HCT116 (cell line): ENCODE results near the gene RRAD. TPM values are rescaled to one million over a fixed set of nuclear protein-coding genes. Genes with fewer than 3 reads are reported as not detected.

Experiments
- ATAC-seq: fragments of 200-7000 bp; cut with Tn5 transposase; 2 replicates; pipeline ENCODE4 v1.9.1; 2020; ENCODE audit warnings: mild to moderate bottlenecking, moderate library complexity
- BruUV-seq: library from RNA; stranded (reverse); fragments of 400-500 nt; replicated peaks from 2 replicates; lab custom pipeline; 2021; lab: Mats Ljungman, UMichigan
- CTCF ChIA-PET: fragments of 300-600 bp; sonication (Branson Sonifier 250); formaldehyde crosslinking; loops from one replicate; lab custom pipeline; 2021; ENCODE audit warnings: antibody characterized with exemption; lab: Charles Lee
- POLR2A ChIA-PET: fragments of 300-600, 350-600 bp; sonication (Branson Sonifier 250); formaldehyde crosslinking; loops from one replicate; lab custom pipeline; 2021; ENCODE audit warnings: antibody characterized with exemption; lab: Charles Lee
- RAD21 ChIA-PET, 2 experiments: fragments of 300-600 bp; sonication (Branson Sonifier 250); formaldehyde crosslinking; loops; one replicate each; lab custom pipeline; 2023; ENCODE audit warnings: low total read pairs in 2 of 2; ENCODE audit not compliant: uncharacterized antibody in 2 of 2, unreplicated experiment in 2 of 2, low non-redundant PET in 1 of 2; lab: Charles Lee
- DNase-seq: peaks from one replicate; pipeline ENCODE4 v3.0.0-alpha.2; 2010; ENCODE audit warnings: low read depth, low spot score
- H2AFZ ChIP-seq: fragments of 200-600 bp; shearing (Covaris generic), sonication (generic); 2 replicates; pipeline ENCODE4 v1.6.1; 2017; ENCODE audit warnings: low read depth, mixed run types, mixed read lengths, antibody characterized with exemption, low read length; ENCODE audit not compliant: poor library complexity, severe bottlenecking
- H3K27ac ChIP-seq: 2 replicates; pipeline ENCODE4 v1.5.1; 2012; ENCODE audit warnings: low read depth, low read length
- H3K27me3 ChIP-seq: fragments of 200-600 bp; sonication (generic); 2 replicates; pipeline ENCODE4 v1.6.1; 2016; ENCODE audit warnings: mixed run types, low read length, mixed read lengths; ENCODE audit not compliant: insufficient read depth
- H3K36me3 ChIP-seq, 2 experiments: fragments of 200-500 bp in 1 of 2; fragments of 200-600 bp in 1 of 2; sonication (Bioruptor generic) in 1 of 2; sonication (generic) in 1 of 2; 2 replicates each; pipeline versions ENCODE4 v1.5.1 to v1.6.1; 2014 to 2016; ENCODE audit warnings: low read length in 2 of 2, inconsistent platforms in 1 of 2, mixed read lengths in 1 of 2, mixed run types in 1 of 2; ENCODE audit not compliant: insufficient read depth in 2 of 2, control insufficient read depth in 1 of 2
- H3K4me1 ChIP-seq, 2 experiments: fragments of 200-600 bp in 1 of 2; sonication (generic) in 1 of 2; 2 replicates each; pipeline versions ENCODE4 v1.5.1 to v1.6.1; 2012 to 2017; ENCODE audit warnings: low read length in 2 of 2, inconsistent platforms in 1 of 2, mild to moderate bottlenecking in 1 of 2, mixed read lengths in 1 of 2, mixed run types in 1 of 2, moderate library complexity in 1 of 2; ENCODE audit not compliant: insufficient read depth in 2 of 2, control insufficient read depth in 1 of 2
- H3K4me2 ChIP-seq: fragments of 200-600 bp; sonication (generic); 2 replicates; pipeline ENCODE4 v1.6.1; 2017; ENCODE audit warnings: mixed run types, low read length, mixed read lengths
- H3K4me3 ChIP-seq, 2 experiments: fragments of 200-600 bp in 1 of 2; sonication (generic) in 1 of 2; replicated peaks in 1 of 2; 2 replicates each; pipeline ENCODE4 v1.5.1; 2011 to 2016; ENCODE audit warnings: low read length in 2 of 2, control low read depth in 1 of 2, low read depth in 1 of 2, mild to moderate bottlenecking in 1 of 2, mixed read lengths in 1 of 2, mixed run types in 1 of 2
- H3K79me2 ChIP-seq: fragments of 200-600 bp; sonication (generic); 2 replicates; pipeline ENCODE4 v1.6.1; 2017; ENCODE audit warnings: mild to moderate bottlenecking, mixed run types, low read length, moderate library complexity, mixed read lengths; ENCODE audit not compliant: insufficient read depth
- H3K9ac ChIP-seq: fragments of 200-600 bp; sonication (generic); 2 replicates; pipeline ENCODE4 v1.6.1; 2016; ENCODE audit warnings: low read length, mixed read lengths
- H3K9me2 ChIP-seq: fragments of 200-600 bp; sonication (generic), shearing (Covaris generic); 2 replicates; pipeline ENCODE4 v1.6.1; 2017; ENCODE audit warnings: mixed run types, mild to moderate bottlenecking, moderate library complexity; ENCODE audit not compliant: insufficient read depth
- H3K9me3 ChIP-seq, 2 experiments: fragments of 200-500 bp in 1 of 2; fragments of 200-600 bp in 1 of 2; sonication (Bioruptor generic) in 1 of 2; sonication (generic) in 1 of 2; 2 replicates each; pipeline ENCODE4 v1.6.1; 2014 to 2017; ENCODE audit warnings: low read length in 2 of 2, mixed read lengths in 2 of 2, inconsistent platforms in 1 of 2, low read depth in 1 of 2, mild to moderate bottlenecking in 1 of 2, mixed run types in 1 of 2, moderate library complexity in 1 of 2; ENCODE audit not compliant: control insufficient read depth in 1 of 2, insufficient read depth in 1 of 2
- H4K20me1 ChIP-seq: fragments of 200-600 bp; sonication (generic), shearing (Covaris generic); 2 replicates; pipeline ENCODE4 v1.6.1; 2017; ENCODE audit warnings: mixed run types, mild to moderate bottlenecking, moderate library complexity; ENCODE audit not compliant: insufficient read depth
- CEBPB ChIP-seq: IDR thresholded peaks from 2 replicates; pipeline ENCODE4 v1.6.1; 2012; ENCODE audit warnings: low read depth
- ELF1 ChIP-seq: IDR thresholded peaks from 2 replicates; pipeline ENCODE4 v1.6.1; 2012; ENCODE audit warnings: low read depth, borderline replicate concordance
- MAX ChIP-seq: IDR thresholded peaks from 2 replicates; pipeline ENCODE4 v1.6.1; 2012
- POLR2A ChIP-seq: IDR thresholded peaks from 2 replicates; pipeline ENCODE4 v1.7.0; 2011; ENCODE audit warnings: borderline replicate concordance; ENCODE audit not compliant: insufficient read depth, insufficient read length; ENCODE audit errors: extremely low read depth
- POLR2AphosphoS5 ChIP-seq: IDR thresholded peaks from 2 replicates; pipeline ENCODE4 v1.6.1; 2011; ENCODE audit warnings: mild to moderate bottlenecking, low read depth, low read length, moderate library complexity
- SIN3A ChIP-seq: IDR thresholded peaks from 2 replicates; pipeline ENCODE4 v1.6.1; 2012; ENCODE audit warnings: low read depth
- SP1 ChIP-seq: IDR thresholded peaks from 2 replicates; pipeline ENCODE4 v1.6.1; 2012; ENCODE audit warnings: low read depth
- SRF ChIP-seq: IDR thresholded peaks from 2 replicates; pipeline ENCODE4 v1.6.1; 2012; ENCODE audit warnings: low read depth
- YY1 ChIP-seq: IDR thresholded peaks from 2 replicates; pipeline ENCODE4 v1.6.1; 2011; ENCODE audit warnings: low read length, low read depth, moderate library complexity, mild to moderate bottlenecking; ENCODE audit not compliant: insufficient replicate concordance; ENCODE audit errors: extremely low read depth
- ZBTB33 ChIP-seq: IDR thresholded peaks from 2 replicates; pipeline ENCODE4 v1.6.1; 2011; ENCODE audit warnings: mild to moderate bottlenecking, low read length, moderate library complexity; ENCODE audit not compliant: insufficient replicate concordance; ENCODE audit errors: extremely low read depth
- ZFX ChIP-seq: fragments of 450-650 bp; IDR thresholded peaks from 2 replicates; pipeline ENCODE4 v1.6.1; 2017
- intact Hi-C: fragments of 100-400 bp; cut with micrococcal nuclease; formaldehyde crosslinking; loops from 2 replicates; pipeline ENCODE4 v1.10.0; 2022
- total RNA-seq: library from RNA; stranded (reverse); gene quantifications from one replicate; pipeline ENCODE4 v1.2.1, GENCODE V29; 2021; ENCODE audit not compliant: unreplicated experiment

The RRAD gene
- total RNA-seq, 1 experiment from 2014 or later: 2.2 TPM

GRCh38 chr16:66934138-66934838 lies 9.0 kb upstream of the RRAD start, which contains the start of gene CIAO2B:
Gene CIAO2B (minus strand): TSS chr16:66934402. CDS start chr16:66934364, 38 bp downstream.
- H3K9ac ChIP-seq: peak within 1 kb of the TSS; percentile 98
- H3K27ac ChIP-seq: peak within 1 kb of the TSS; percentile 95
- TSS peak; percentile 68 for BruUV-seq
- RAD21 ChIA-PET: no interaction called here
- peak within 1 kb of the TSS; percentile 99 for H3K4me3 ChIP-seq
- H3K4me2 ChIP-seq: peak within 1 kb of the TSS; percentile 97
- no peaks in the 10 kb centered on the region for H3K27me3 ChIP-seq
- H3K9me2 ChIP-seq: no peaks in the 10 kb centered on the region
- no peaks in the 10 kb centered on the region for H4K20me1 ChIP-seq
- DNase-seq (peak; percentile 66), ATAC-seq (peak; percentile 83)
- H3K4me1 ChIP-seq: peaks cover 0 to 29% of the 10 kb centered on the region in 2 experiments; a peak in 3 of 4 replicates
- peak; percentile 71 for TF ChIP-seq YY1
- no peak for TF ChIP-seq SRF
- peak; percentile 88 for TF ChIP-seq SP1
- peak; percentile 84 for TF ChIP-seq ZFX
- no peak for TF ChIP-seq CEBPB
- peak; percentile 86 for TF ChIP-seq POLR2A
- TF ChIP-seq ZBTB33: peak; percentile 87
- TF ChIP-seq SIN3A: peak; percentile 75; the same call in 1 of the 2 replicates
- TF ChIP-seq POLR2AphosphoS5: peak; percentile 87
- no peak; the same call in 1 of the 2 replicates for TF ChIP-seq ELF1
- peak; percentile 89 for TF ChIP-seq MAX
- H3K36me3 ChIP-seq: peaks cover 5 to 21% of the 10 kb centered on the region in 2 experiments; a peak in 2 of 4 replicates
- CTCF ChIA-PET: no interaction called here
- H3K9me3 ChIP-seq: no peaks in the 10 kb centered on the region
- H3K79me2 ChIP-seq: peaks cover 60% of the 10 kb centered on the region
- H2AFZ ChIP-seq: no peak within 1 kb of the TSS
- intact Hi-C loops: no loop called here
- POLR2A ChIA-PET: no interaction called here
